LNCAP (cell line): Measurements from ENCODE around the gene CACNA1H.

Experiments used
- TF ChIP-seq, protein P1 (sequence below): fragments of 450-650 bp; IDR thresholded peaks from 2 replicates; pipeline ENCODE4 v1.5.1; 2017; ENCODE audit warnings: mild to moderate bottlenecking

CACNA1H gene

DNA sequence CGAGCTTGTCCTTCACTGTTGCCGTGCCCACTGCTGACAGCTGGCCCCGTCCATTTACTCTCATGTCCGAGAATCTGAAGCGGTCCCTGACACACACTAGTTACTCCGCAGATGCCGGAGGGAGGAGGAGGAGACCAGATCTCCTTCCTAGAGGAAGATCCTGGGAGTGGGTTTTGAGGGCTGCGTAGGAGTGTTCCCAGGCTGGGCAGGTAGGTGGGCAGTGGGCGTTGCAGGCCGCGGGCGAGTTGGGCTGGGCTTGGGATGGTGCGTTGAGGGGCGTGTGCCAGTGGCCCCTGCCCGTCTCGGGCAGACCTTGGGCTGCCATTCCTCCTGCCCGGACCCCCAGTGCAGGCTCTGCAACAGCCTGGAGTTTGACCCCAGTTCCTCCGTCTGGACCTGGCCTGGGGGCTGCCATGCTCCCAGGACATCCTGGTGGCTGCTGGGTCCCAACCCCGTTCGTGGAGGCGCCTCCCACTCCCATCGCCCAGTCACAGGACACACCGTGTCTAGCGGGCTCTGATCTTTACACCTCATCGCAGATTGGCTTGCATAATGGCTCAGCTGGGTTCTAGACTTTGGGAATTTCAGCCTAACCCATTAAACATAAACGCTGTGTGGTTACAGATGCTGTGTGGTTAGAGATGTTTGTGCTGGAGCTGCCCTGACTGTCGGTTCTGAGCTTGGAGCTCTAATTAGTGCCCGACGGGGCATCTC, 22.8 kb downstream of the CACNA1H start:
- TF ChIP-seq, protein P1, sequence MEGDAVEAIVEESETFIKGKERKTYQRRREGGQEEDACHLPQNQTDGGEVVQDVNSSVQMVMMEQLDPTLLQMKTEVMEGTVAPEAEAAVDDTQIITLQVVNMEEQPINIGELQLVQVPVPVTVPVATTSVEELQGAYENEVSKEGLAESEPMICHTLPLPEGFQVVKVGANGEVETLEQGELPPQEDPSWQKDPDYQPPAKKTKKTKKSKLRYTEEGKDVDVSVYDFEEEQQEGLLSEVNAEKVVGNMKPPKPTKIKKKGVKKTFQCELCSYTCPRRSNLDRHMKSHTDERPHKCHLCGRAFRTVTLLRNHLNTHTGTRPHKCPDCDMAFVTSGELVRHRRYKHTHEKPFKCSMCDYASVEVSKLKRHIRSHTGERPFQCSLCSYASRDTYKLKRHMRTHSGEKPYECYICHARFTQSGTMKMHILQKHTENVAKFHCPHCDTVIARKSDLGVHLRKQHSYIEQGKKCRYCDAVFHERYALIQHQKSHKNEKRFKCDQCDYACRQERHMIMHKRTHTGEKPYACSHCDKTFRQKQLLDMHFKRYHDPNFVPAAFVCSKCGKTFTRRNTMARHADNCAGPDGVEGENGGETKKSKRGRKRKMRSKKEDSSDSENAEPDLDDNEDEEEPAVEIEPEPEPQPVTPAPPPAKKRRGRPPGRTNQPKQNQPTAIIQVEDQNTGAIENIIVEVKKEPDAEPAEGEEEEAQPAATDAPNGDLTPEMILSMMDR = no peak

GRCh38 chr16:1176280-1176897, 23.5 kb downstream of the CACNA1H start:
- TF ChIP-seq, protein P1 = no peak

DNA sequence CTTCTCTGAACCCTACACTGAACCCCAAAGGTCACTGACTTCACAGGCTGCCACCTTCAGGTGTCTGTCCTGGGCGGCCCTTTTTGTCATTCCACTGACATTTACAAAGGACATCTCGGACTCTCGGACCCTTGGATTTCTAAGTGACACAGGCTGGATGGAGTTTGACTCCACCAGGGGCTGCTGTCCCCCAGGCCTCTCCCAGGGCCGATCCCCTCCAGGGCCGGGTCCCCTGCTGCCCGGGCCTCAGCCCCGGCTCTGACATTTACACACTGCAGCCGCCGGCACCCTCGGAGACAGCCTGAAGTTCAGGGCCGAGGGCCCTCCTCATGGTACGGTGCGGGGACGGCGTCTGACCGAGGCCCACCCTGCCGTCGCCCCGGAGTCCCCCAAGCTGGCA, 24.1 kb downstream of the CACNA1H start:
- TF ChIP-seq, protein P1 = no peak

DNA sequence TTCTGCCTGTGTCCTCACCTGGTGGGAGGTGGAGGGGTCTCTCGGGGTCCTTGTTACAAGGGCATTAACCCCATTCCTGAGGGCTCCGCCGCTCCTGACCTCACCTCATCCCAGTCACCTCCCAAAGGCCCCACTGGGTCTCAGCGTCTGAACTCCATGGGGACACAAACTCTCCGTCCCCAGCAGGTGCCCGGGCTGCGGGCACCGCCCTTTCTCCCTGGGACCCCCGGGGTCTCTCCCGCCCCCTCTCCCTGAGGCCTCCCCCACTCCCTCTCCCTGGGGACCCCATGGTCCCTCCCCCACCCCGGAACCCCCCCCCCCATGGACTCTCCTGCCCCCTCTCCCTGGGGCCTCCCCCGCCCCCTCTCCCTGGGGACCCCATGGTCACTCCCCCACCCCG, 24.8 kb downstream of the CACNA1H start:
- TF ChIP-seq, protein P1 = no peak

GRCh38 chr16:1178295-1178910, 25.5 kb downstream of the CACNA1H start:
- TF ChIP-seq, protein P1 = no peak

DNA sequence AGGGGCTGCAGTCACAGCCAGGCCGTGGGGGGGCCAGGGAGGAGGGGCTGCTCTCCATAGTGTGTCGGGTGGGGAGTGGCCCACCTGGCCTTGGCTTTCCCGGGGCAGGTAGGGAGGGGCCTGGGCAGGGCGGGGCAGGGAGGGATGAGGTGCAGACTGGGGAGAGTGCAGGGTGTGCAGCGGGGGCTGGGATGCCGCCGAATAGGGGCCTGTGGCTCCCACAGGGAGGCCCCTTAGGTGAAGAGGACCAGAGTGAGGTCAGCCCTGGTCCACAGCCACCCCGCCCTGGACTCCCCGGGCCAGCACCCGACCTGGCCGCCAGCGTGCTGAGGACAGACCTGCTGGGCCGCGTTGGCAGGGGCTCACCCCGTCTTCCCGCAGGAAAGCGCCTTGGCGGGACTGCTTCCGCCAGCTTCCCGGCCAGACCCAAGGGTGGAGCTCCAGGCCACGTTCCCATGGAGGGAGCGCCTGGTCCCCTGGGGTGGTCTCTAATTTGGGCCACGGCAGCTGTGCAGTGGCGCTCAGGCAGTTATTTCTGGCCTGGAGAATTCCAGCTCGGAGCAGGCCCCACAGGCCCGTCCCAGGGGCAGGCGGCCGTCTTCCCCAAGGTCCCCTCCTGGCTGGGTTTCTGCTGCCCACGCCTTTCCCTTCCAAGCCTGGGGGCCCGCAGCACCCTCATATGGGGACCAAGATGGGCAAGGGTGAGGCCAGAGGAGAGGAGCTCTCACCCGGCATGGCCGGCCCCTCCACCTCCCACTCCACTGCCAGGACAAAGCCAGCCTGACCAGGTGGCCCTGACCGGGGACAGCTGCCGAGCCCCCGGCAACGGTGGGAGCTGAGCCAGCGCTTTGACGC, 27.9 kb downstream of the CACNA1H start:
- TF ChIP-seq, protein P1 = no peak
